Measurements from ENCODE around the gene SH3BP4. TPM values are rescaled to one million over a fixed set of nuclear protein-coding genes. Genes with fewer than 3 reads are reported as not detected.

Gene SH3BP4
- total RNA-seq, 1 experiment from 2014 or later: 19.9 TPM

DNA sequence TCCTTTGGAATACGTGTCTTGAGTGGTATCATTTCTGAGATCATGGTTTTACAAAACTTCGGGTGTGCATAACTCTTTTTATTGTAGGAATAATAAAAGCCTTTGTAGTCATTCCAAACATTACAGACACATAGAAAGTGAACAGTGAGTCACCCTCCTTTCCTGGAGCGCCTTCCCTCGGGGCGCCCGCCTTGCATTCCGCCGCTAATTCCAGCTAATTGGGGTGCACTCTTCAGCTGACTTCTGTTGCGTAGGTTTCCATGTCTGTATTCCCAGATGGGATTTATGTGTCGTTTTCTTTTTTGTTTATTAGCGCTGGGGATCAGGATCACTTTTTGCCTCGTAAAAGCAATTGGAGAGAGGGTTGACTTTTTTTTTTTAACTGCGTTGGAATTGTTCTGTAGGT, 18.7 kb downstream of the SH3BP4 start:
- POLR2A ChIA-PET (ENCODE audit: low non-redundant PET): no interaction called here
- peak; percentile 87 for DNase-seq (ENCODE audit: low spot score)
- Histone ChIP-seq H3K4me3 (ENCODE audit: low read depth, low read length, poor library complexity, severe bottlenecking) (no peak overlapping the region), H3K9me3 (ENCODE audit: low read depth, low read length, poor library complexity, severe bottlenecking) (no peaks in the 10 kb centered on the region), H3K4me1 (ENCODE audit: insufficient read depth, low read length, poor library complexity, severe bottlenecking) (peaks cover 58% of the 10 kb centered on the region), H3K27me3 (replicated peaks; ENCODE audit: insufficient read depth, low read depth, low read length, poor library complexity) (no peaks in the 10 kb centered on the region), H3K27ac (ENCODE audit: low read depth, low read length, poor library complexity, severe bottlenecking) (no peak overlapping the region), H3K36me3 (ENCODE audit: insufficient read depth, low read length, poor library complexity, severe bottlenecking) (no peaks in the 10 kb centered on the region)
- TF ChIP-seq, protein P1, sequence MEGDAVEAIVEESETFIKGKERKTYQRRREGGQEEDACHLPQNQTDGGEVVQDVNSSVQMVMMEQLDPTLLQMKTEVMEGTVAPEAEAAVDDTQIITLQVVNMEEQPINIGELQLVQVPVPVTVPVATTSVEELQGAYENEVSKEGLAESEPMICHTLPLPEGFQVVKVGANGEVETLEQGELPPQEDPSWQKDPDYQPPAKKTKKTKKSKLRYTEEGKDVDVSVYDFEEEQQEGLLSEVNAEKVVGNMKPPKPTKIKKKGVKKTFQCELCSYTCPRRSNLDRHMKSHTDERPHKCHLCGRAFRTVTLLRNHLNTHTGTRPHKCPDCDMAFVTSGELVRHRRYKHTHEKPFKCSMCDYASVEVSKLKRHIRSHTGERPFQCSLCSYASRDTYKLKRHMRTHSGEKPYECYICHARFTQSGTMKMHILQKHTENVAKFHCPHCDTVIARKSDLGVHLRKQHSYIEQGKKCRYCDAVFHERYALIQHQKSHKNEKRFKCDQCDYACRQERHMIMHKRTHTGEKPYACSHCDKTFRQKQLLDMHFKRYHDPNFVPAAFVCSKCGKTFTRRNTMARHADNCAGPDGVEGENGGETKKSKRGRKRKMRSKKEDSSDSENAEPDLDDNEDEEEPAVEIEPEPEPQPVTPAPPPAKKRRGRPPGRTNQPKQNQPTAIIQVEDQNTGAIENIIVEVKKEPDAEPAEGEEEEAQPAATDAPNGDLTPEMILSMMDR (conservative IDR thresholded peaks at IDR 0.05; ENCODE audit: low read depth, low read length): no peak
- TF ChIP-seq EZH2 (IDR thresholded peaks at IDR 0.05; ENCODE audit: borderline replicate concordance, low read depth, low read length, poor library complexity, severe bottlenecking): no peak
- CTCF ChIA-PET: no interaction called here
- intact Hi-C loops (cut with micrococcal nuclease; ENCODE audit: unreplicated experiment): loop anchor here (10.0 kb wide), 1 partner anchor 416 kb away; no protein-coding TSS in a partner anchor
- BruUV-seq (replicated peaks): no TSS peak

DNA sequence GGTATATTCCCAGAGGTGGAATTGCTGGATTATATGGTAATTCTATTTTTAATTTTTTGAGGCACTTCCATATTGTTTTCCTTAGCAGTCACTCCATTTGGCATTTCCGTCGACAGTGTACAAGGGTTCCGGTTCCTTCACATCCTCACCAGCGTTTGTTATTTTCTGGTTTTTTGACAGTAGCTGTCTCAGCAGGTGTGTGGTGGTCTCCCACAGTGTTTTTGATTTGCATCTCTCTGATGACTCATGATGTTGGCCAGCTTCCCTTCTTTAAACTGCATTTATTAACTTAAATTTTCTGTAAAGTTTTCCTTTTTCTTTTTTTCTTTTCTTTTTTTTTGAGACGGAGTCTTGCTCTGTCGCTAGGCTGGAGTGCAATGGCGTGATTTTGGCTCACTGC, 19.7 kb downstream of the SH3BP4 start:
- BruUV-seq (replicated peaks): no TSS peak
- ChIA-PET POLR2A (ENCODE audit: low non-redundant PET) (interaction anchor here (0.7 kb wide), 1 partner anchor 20 kb away, joined by 4 read pairs; no protein-coding TSS in a partner anchor), CTCF (no interaction called here)
- intact Hi-C loops (cut with micrococcal nuclease; ENCODE audit: unreplicated experiment): loop anchor here (10.0 kb wide), 1 partner anchor 417 kb away; no protein-coding TSS in a partner anchor
- H3K4me1 ChIP-seq (ENCODE audit: insufficient read depth, low read length, poor library complexity, severe bottlenecking): peaks cover 51% of the 10 kb centered on the region
- no peaks in the 10 kb centered on the region for H3K36me3 ChIP-seq (ENCODE audit: insufficient read depth, low read length, poor library complexity, severe bottlenecking)
- DNase-seq (ENCODE audit: low spot score): peak; percentile 84
- TF ChIP-seq, protein P1 (conservative IDR thresholded peaks at IDR 0.05; ENCODE audit: low read depth, low read length): no peak
- TF ChIP-seq EZH2 (IDR thresholded peaks at IDR 0.05; ENCODE audit: borderline replicate concordance, low read depth, low read length, poor library complexity, severe bottlenecking): no peak
- no peak overlapping the region for H3K4me3 ChIP-seq (ENCODE audit: low read depth, low read length, poor library complexity, severe bottlenecking)
- no peaks in the 10 kb centered on the region for H3K27me3 ChIP-seq (replicated peaks; ENCODE audit: insufficient read depth, low read depth, low read length, poor library complexity)
- no peak overlapping the region for H3K27ac ChIP-seq (ENCODE audit: low read depth, low read length, poor library complexity, severe bottlenecking)
- H3K9me3 ChIP-seq (ENCODE audit: low read depth, low read length, poor library complexity, severe bottlenecking): no peaks in the 10 kb centered on the region

DNA sequence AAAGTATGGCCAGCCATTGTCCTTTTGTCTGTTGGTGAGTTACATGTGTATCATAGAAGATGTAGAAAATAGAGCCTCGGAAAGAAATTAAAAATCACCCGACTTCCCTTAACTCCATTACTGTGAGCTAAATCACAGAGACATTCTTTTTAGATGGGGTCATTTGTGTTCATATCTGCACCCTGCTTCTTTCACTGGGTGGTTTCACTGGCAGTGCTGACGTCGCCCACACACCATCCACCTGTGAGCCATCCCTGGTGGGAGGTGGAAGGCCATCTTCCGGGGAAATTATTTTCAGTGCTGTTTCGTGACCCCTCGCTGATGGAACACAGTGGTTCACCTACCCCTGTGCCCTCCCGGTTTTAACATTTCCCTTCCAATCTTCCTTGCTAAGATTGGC, 21.2 kb downstream of the SH3BP4 start:
- DNase-seq (ENCODE audit: low spot score): no peak
- BruUV-seq (replicated peaks): no TSS peak
- Histone ChIP-seq H3K36me3 (ENCODE audit: insufficient read depth, low read length, poor library complexity, severe bottlenecking) (no peaks in the 10 kb centered on the region), H3K4me1 (ENCODE audit: insufficient read depth, low read length, poor library complexity, severe bottlenecking) (peaks cover 47% of the 10 kb centered on the region), H3K27me3 (replicated peaks; ENCODE audit: insufficient read depth, low read depth, low read length, poor library complexity) (no peaks in the 10 kb centered on the region), H3K4me3 (ENCODE audit: low read depth, low read length, poor library complexity, severe bottlenecking) (no peak overlapping the region), H3K9me3 (ENCODE audit: low read depth, low read length, poor library complexity, severe bottlenecking) (no peaks in the 10 kb centered on the region), H3K27ac (ENCODE audit: low read depth, low read length, poor library complexity, severe bottlenecking) (no peak overlapping the region)
- ChIA-PET CTCF (no interaction called here), POLR2A (ENCODE audit: low non-redundant PET) (no interaction called here)
- TF ChIP-seq, protein P1 (conservative IDR thresholded peaks at IDR 0.05; ENCODE audit: low read depth, low read length): no peak
- TF ChIP-seq EZH2 (IDR thresholded peaks at IDR 0.05; ENCODE audit: borderline replicate concordance, low read depth, low read length, poor library complexity, severe bottlenecking): no peak
- intact Hi-C loops (cut with micrococcal nuclease; ENCODE audit: unreplicated experiment): loop anchor here (10.0 kb wide), 1 partner anchor 418 kb away; no protein-coding TSS in a partner anchor
